HG02571 (cell line): ENCODE data around the gene MSL1.

Experiments
- ATAC-seq: cut with Tn5 transposase; IDR thresholded peaks from one replicate; pipeline ENCODE4 v1.9.1; 2021; ENCODE audit warnings: mild to moderate bottlenecking, moderate library complexity; ENCODE audit not compliant: unreplicated experiment

The MSL1 gene

DNA sequence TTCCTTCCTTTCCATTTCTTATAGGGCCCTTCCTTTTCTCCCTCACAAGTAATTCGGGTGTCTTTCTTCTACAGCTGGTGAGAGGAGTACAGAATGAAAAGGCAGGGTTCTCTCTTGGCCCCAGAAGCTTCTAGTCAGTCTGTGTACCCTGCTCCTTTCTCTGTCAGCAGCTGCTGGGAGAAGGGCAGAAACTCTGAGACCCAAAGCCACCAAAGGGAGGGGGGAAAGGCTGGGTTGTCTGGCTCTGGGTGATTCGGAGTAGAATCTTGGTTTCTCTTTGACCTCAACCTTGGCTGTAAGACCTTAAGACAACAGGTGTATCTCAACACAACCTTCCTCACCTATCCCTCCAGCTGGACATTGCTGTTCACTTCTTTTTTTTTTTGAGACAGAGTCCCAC is 18.1 kb upstream of the MSL1 start:
- ATAC-seq: no peak

DNA sequence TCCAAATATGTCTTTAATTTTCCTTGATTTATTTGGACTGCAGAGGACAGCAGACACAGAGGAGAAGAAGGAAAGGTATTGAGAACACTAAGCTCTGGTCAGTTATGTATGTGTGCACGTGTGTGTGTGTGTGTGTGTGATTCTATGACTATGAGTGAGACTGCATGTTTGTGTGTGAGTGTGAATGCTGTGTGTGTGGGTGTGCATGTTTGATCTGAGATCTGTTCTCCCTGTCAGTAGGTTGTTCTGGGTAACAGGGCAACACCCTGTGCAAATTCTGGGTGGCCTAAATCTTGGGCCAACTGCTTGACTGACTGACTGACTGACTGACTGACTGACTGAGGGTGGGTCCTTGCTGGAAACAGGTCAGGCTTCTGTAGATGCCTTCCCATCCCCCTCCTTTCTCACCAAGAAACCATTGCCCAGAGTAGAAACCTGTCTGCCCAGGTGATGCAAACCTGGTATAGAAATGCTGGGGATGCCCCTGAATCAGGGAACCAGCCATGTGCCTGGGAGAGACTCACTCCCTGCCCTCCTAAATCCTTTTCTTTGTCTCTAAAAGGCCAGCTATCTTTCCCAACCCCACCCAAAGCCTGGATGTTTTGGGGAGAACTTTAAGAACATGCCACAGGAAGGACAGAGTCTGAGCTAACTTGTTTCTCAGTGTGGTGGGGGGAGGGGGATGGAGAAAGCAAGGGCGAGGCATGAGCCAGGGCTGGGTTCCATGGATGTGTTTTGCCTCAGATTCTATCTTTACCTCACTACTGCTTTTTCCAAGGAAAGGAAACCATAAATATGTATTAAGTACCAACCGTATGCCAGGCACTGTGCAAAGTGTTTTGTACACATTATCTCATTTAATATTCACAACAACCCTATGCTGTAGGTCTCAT is 16.9 kb upstream of the MSL1 start:
- ATAC-seq: no peak

DNA sequence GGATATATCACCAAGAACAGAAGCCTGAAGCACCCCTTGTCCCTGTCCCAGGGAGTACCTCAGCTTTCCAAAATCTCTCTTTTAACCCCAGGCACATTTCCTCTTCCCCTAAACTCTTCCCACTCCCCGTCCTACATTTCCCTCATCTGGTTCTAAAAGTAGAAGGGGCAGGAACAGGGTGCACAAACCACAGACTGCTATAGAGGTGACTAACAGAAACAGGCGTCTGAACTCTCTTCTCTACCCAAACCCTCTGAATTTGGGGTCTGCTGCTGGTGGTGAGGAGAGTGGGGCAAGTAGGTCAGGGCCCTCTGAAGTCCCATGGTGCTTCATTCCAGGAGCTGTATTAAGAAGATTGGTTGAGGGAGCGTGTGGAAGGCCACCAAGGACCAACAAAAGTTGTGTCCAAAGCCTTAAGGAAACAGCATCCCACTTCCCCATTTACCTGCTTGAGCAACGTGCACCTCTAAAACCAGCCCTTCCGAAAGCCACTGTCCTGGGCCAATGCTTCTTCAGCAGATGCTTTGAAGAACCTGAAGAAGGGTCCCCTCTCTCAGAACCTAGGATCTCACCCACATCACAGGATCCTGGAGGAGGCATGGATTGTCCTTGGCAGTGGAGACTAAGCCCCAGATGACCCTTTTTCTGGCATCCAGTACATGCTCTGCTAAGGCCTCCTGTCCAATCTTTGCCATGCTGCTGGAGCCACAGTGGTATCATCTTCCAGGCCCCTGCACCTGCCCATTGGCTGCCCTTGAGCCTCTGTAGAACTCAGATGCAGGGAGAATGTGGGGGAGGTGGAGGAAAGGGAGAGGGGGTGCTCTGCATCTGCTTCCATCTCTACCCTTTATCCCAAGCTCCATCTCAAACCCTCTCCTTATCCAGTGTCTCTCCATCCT is 15.7 kb upstream of the MSL1 start:
- no peak for ATAC-seq

DNA sequence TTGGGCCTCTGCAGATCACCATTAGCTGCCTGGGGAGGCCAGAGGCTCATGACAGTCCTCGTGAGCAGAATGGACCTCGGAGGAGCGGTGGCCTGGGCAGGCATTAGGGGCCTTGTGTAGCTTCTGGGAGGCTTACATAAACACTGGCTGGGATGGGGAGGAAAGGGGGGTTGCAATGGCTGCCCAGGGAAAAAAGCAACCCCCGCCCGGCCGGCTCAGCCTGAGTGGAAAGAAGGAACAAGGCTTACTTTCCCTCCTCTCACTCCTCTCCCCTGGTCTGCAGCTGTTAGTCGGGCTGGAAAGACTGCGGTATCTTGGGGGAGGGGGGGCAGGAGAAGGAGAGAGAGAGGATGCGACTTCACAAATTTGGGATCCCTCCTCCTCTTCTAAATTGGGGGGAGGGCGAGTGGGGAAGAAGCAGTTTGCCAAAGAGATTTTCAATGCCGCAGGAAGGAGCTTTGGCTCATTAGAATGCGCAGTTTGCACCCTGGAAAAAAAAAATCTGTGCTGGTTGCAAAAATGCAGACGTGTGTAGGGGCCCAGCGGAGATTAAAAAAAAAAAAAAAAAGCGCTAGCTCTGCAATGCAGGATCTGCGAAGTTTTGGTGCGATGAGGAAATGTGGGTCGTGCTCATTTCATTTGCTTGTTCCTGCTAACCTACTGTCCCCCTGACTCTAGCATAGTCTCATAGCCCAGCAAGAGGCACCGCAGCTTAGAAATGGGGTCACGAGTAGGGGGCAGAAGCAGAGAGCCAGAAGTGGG is 14.8 kb upstream of the MSL1 start:
- ATAC-seq: no peak

GRCh38 chr17:40107522-40108174 is 14.1 kb upstream of the MSL1 start:
- no peak for ATAC-seq

DNA sequence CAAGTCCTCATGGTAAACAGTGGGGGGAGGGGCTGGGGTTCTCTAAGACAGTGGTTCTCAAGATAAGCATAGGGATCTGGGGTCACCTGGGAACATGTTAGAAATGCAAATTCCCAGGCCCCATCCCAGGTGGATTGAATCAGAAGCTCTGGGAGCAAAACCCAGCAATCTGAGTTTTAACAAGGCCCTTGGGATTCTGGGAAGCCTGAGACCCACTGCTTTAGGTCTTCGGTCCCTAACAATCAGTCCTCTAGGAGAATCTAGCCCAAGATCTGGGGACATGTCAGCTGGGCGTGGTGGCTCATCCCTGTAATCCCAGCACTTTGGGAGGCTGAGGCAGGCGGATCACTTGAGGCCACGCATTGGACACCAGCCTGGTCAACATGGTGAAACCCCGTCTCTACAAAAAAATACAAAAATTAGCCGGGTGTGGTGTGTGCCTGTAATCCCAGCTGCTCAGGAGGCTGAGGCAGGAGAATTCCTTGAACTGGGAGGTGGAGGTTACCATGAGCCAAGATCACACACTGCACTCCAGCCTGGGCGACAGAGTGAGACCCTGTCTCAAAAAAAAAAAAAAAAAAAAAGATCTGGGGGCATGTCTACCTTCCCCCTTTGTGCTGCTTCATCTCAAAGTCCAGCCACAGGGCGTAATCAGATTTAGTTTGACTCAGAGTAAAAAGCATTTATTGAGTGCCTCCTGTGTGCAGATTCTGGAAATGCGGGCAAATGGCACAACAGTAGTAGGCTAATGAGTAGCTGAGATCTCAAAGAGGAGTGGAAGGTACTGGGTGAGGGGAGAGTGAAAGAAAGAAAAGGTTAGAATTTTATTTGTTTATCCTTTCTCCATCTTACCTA is 12.6 kb upstream of the MSL1 start:
- no peak for ATAC-seq

- ATAC-seq: no peak
Measured at GRCh38 chr17:40110026-40110845, 11.5 kb upstream of the MSL1 start.

DNA sequence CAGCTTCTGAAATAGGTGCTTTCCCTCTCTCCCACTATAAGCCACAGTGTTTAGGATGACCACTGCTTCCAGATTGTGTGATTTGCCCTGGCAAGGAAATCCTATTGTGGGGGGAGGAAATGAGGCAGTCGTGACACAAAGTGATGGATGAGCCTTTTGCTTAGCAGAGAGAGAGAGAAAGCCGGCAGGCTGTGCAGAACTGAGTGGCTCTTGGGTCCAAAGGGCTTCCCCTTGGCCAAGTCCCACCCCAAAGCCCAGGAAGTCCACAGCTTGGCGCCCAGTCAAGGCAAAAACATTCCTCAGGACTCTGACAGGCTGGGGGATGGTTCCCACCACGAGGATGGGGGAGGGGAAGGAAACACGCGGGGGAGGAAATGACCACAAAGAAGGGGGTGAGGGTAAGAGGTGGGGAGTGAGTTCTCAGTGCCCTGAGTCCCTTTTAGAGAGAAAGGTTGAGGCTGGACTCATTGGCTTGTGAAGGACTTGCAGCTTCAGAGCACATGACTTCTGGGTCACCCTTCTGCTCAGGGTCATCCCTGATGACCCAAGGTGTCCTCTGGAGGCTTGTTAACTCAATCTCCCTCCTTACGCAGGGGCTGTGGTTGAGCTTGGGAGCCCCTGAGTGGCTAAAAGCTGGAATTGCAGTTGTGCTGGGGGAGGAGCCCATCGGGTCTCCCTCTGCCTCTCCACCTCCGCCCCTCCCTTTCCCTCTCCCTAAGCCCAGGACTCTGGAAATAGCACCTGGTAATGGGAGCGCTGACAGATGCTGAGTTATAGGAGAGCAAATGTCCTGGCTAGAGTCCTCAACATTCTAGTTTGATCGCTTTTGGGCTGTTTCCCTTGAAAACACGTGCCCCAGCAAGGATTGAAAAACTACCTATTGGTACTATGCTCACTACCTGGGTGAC is 10.3 kb upstream of the MSL1 start:
- no peak for ATAC-seq

DNA sequence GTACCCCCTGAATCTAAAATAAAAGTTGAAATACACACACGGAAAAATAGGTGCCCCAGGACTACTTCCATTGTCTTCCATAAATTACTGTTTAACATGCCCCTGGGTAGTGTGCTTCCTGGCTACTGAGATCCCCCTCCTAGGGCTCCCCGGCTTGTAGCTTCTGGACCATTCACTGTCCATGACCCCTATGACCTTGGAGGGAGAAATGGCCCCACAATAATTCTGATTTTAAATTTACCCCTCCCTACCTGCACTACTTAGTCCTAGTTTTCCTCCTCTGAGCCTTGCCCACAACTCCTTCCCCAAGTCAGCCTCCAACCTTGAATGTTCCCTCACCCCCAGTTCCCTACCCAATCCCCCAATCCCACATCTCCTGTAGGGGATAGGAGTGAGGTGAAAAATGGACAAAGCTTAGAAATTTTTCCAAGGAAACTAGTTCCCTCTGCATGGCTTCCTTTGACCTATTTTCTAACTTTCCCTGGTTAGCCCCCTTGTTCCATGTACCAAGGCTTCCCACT is 9.5 kb upstream of the MSL1 start:
- no peak for ATAC-seq

DNA sequence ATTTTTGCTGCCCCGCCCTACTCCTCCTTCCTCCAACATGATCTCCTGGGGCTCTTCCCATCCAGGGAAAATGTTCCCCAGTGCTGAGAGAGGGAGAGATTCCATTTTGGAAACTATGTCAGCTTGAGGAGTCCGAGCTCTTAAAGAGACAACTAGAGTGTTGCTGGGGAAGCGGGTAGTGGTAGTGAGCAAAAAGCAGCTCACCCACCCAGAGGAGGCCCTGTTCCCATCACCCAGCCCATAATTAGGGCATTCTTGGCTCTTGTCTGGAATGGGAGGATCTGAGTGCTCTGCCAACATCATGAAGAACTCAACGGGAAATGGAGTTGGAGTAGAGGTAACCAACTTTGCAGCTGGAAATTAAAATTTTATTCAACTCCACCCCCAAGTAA is 9.1 kb upstream of the MSL1 start:
- ATAC-seq: no peak

DNA sequence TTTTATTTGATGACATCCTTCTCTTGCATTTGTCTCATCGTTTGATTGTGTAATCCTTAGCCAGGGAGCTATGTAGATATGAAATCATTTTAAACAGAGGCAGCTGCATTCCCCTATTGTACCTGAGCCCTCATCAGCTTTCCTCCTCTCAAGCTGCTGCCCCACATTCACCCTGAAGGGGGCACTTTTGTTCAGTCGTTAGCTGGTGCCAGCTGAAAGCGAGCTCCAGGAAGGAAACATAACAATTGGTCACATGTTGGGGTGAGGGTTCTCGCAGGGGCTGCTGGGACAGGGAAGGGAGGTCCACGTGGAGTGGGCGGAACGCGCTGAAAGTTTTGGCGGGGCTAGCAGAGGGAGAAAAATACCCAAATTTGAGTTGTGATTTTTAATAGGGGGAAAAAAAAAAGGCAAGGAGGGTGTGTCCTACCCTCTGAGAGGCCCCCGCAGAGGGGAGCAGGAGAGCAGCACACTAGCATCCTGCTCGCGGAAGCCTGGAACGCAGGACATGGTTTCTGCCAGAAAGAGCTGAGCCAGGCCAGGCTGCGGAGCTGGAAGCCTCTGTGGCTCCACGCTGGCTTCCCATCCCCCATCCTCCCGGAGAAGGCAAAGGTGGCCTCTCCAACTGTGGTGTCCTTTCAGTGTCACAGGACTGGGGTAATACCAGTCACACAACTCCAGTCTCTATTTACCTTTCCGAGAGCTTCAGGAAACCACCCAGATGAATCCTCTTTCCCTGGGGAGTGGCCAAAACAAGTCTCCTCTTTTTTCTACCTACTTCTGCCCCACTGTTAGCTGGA is 8.5 kb upstream of the MSL1 start:
- peak; percentile 75 for ATAC-seq

DNA sequence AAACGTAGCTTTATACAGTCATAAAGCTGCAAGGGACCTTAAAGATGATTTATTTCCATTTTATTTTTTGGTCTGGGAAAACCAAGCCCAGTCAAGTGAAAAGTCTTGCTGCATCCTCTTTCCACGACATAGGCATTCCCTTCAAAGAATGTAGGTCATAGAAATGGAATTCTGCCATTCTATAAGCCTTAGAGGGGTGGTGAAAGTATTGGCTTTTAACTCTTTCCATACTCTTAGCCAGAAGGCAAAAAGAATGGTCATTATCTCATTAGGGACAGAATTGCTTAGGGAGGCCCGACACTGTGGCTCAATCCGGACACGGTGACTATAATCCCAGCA is 7.9 kb upstream of the MSL1 start:
- ATAC-seq: no peak

DNA sequence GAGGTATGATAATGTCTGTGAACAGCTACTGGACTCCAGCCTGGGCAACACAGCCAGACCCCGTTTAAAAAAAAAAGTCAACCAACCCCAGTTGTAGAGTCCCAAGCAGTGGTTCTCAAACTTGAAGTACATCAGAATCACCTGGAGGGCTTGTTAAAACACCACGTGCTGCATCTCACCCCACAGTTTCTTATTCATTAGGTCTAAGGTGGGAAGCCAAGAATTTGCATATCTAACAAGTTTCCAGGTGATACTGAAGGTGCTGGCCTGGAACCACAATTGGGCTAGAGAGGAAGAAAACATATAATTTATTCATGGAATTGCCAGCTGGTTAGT is 6.7 kb upstream of the MSL1 start:
- no peak for ATAC-seq

- peak; percentile 28 for ATAC-seq
Measured at GRCh38 chr17:40122136-40122998, 596 bp downstream of the MSL1 start.

DNA sequence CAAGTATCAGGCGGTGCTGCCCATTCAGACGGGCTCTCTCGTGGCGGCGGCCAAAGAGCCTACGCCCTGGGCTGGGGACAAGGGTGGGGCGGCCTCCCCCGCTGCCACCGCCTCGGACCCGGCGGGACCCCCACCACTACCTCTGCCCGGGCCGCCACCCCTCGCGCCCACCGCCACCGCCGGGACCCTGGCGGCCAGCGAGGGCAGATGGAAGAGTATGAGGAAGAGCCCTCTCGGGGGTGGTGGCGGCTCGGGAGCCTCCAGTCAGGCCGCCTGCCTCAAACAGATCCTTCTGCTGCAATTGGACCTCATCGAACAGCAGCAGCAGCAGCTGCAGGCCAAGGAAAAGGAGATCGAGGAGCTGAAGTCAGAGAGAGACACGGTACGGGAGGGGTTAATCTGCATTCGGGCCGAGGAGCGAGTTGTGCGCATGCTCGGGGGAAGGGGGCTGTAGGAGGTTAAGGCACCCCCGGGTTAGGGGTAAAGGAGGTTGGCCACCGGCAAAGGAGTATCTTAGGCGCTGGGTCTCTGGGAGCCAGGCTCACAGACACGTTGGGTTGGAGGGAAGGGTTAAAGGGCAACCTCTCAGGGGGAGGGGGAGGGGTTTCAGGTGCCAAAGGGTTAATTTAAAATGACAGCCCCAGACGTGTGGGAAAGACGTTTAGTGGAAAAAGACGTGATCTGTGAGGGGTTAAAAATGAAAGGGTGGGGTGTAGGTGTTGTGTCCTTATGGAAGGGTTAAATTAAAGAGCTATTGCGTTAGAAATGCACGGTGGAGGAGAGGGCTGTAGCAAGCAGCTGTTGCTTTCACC is 1.4 kb downstream of the MSL1 start:
- ATAC-seq: peak; percentile 21

DNA sequence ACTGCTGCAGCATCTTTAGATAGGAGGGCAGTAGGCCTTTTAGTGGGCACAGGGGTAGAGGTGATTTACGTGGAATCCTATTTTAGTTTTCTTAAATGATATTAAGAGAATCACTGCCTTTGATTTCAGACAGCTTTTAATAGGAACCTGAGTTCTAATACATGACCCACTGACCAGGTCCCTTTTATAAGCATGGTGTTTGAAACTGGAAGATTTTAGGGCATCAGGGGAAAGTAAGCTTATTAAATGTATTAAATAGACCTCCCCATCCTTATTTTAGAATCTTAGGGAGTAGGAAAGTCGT is 2.0 kb downstream of the MSL1 start:
- ATAC-seq: no peak
